Esophagus muscularis mucosa (tissue), 4 donors: ENCODE data around the gene DGKA.

Source experiments
- EP300 ChIP-seq: sonication (generic); formaldehyde crosslinking; IDR thresholded peaks from one replicate; pipeline ENCODE4 v1.6.1; 2017; ENCODE audit warnings: antibody characterized with exemption
- POLR2A ChIP-seq: fragments of 450-650 bp; IDR thresholded peaks from one replicate; pipeline ENCODE4 v1.6.1; 2017; ENCODE audit warnings: antibody characterized with exemption, moderate library complexity, mild to moderate bottlenecking, low read depth
- POLR2AphosphoS5 ChIP-seq, 2 donors: sonication (generic); formaldehyde crosslinking; IDR thresholded peaks; one replicate each; pipeline ENCODE4 v1.6.1; 2017; ENCODE audit warnings: antibody characterized with exemption in 2 of 2
- TF ChIP-seq, protein P1 (sequence below), 3 experiments: fragments of 200-600 bp in 2 of 3; fragments of 450-650 bp in 1 of 3; sonication (generic) in 2 of 3; IDR thresholded peaks; one replicate each; pipeline ENCODE4 v1.5.1; 2017 to 2019; ENCODE audit warnings: antibody characterized with exemption in 3 of 3, mild to moderate bottlenecking in 2 of 3, moderate library complexity in 1 of 3

DNA sequence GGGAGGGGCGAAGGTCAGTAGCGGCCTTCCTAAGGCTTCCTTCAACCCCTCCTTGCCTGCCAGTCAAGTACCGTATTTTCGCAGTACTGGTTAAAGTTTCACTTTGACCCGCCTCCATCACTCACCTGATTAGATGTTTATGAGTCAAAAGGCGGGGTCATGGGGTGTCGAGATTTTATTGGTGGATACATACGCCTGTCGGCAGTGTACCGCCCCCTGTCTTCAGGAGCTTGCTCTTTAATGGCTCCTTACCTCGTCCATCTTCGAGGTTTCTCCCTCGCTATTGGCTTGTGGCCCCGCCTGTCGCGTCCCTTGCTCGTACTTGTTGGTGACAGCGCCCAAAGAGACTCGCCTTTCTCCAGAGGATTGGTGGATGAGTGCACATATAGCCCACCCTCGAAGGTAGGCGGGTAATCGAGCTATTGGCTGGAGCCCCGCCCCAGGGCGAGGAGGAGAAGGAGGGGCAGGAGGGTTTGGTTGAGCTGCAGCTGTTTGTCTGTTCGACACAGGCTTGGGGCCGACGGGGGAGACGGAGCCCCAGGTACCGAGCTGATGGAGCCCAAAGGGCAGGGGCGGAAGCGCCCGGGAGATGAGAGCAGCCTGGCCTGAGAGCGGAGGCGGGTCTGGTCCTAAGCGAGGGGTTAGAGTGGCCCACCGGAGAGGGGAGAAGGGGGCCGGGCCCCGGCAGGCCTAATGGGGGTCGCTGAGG is 42.8 kb downstream of the DGKA start, which contains the start of gene RAB5B:
- TF ChIP-seq, protein P1, sequence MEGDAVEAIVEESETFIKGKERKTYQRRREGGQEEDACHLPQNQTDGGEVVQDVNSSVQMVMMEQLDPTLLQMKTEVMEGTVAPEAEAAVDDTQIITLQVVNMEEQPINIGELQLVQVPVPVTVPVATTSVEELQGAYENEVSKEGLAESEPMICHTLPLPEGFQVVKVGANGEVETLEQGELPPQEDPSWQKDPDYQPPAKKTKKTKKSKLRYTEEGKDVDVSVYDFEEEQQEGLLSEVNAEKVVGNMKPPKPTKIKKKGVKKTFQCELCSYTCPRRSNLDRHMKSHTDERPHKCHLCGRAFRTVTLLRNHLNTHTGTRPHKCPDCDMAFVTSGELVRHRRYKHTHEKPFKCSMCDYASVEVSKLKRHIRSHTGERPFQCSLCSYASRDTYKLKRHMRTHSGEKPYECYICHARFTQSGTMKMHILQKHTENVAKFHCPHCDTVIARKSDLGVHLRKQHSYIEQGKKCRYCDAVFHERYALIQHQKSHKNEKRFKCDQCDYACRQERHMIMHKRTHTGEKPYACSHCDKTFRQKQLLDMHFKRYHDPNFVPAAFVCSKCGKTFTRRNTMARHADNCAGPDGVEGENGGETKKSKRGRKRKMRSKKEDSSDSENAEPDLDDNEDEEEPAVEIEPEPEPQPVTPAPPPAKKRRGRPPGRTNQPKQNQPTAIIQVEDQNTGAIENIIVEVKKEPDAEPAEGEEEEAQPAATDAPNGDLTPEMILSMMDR (IDR thresholded peaks at IDR 0.05): peak in 1 of 3 experiments; percentile 22
- TF ChIP-seq POLR2A: peak; percentile 95
- no peak for TF ChIP-seq EP300
- peak; percentile 96 to 98 for TF ChIP-seq POLR2AphosphoS5 (IDR thresholded peaks at IDR 0.05)
